K562 (cell line): Measurements from ENCODE around the gene ANKRD23. TPM values are rescaled to one million over a fixed set of nuclear protein-coding genes. Genes with fewer than 3 reads are reported as not detected.

Experiments
- HINFP ChIP-seq: fragments of 450-650 bp; conservative IDR thresholded peaks from 2 replicates; pipeline ENCODE4 v1.6.1; 2016; ENCODE audit warnings: missing genetic modification characterization, low read depth, mild to moderate bottlenecking, control low read depth, missing compliant biosample characterization
- MTF1 ChIP-seq: fragments of 250-450 bp; sonication (Bioruptor Pico); IDR thresholded peaks from 2 replicates; pipeline ENCODE4 v1.9.0; 2021; ENCODE audit warnings: moderate library complexity, mild to moderate bottlenecking, inconsistent platforms, borderline replicate concordance
- SNAPC5 ChIP-seq: fragments of 250-450 bp; sonication (Bioruptor Pico); IDR thresholded peaks from 2 replicates; pipeline ENCODE4 v1.8.0; 2021; ENCODE audit warnings: moderate library complexity, mild to moderate bottlenecking, inconsistent platforms
- ZBTB34 ChIP-seq: fragments of 250-450 bp; sonication (Bioruptor Pico); IDR thresholded peaks from 2 replicates; pipeline ENCODE4 v1.8.0; 2021; ENCODE audit warnings: mild to moderate bottlenecking, moderate library complexity
- ZNF184 ChIP-seq: sonication (generic); formaldehyde crosslinking; IDR thresholded peaks from 2 replicates; pipeline ENCODE4 v1.5.0; 2020; ENCODE audit warnings: missing genetic modification reagents
- polyA plus RNA-seq, 8 experiments: library from polyadenylated mRNA; depleted of rRNA in 4 of 8; stranded (reverse) in 5 of 8; unstranded in 3 of 8; fragments of >200 nt; fragmentation: Nextera tagmentation in 2 of 8; fragmentation: Illumina TruSeq in 1 of 8; extraction: Ambion mirVana in 2 of 8; extraction: Trizol in 1 of 8; gene quantifications; 2 replicates each; pipeline versions ENCODE4 v1.2.1 to v1.2.3, GENCODE V29; 2011 to 2014; ENCODE audit warnings: inconsistent platforms in 1 of 8, missing spikeins in 1 of 8
- total RNA-seq, 7 experiments: library from RNA; depleted of rRNA in 6 of 7; stranded (reverse); fragments of >200 nt in 6 of 7; fragmentation: Illumina TruSeq in 2 of 7; extraction: Trizol in 2 of 7; gene quantifications; 2 replicates each; pipeline versions ENCODE4 v1.2.1 to v1.2.3, GENCODE V29; 2011 to 2021; ENCODE audit warnings: low replicate concordance in 1 of 7

Gene ANKRD23
- total and polyA plus RNA-seq, 9 of the 15 experiments (the other 6 are each of a cell fraction or from before 2014, with no cell fraction given), result 0.32 to 4.8 (median 2.8) TPM

GRCh38 chr2:96802721-96803120 lies 41.1 kb downstream of the ANKRD23 start (continued):
- TF ChIP-seq ZBTB34 (CRISPR knock-in tag) (no peak), HINFP (tag) (no peak), SNAPC5 (CRISPR knock-in tag) (no peak), MTF1 (CRISPR knock-in tag) (no peak), ZNF184 (no peak)
